Suprapubic skin (tissue), 4 donors: Measurements from ENCODE around the gene VWA3B.

Source experiments
- CTCF ChIP-seq, 2 donors: fragments of 200-600 bp in 1 of 2; fragments of 450-650 bp in 1 of 2; sonication (generic) in 1 of 2; IDR thresholded peaks; one replicate each; pipeline ENCODE4 v1.5.1; 2016 to 2019; ENCODE audit warnings: antibody characterized with exemption in 2 of 2, mild to moderate bottlenecking in 1 of 2, moderate library complexity in 1 of 2
- EP300 ChIP-seq: sonication (generic); formaldehyde crosslinking; IDR thresholded peaks from one replicate; pipeline ENCODE4 v1.6.1; 2017; ENCODE audit warnings: antibody characterized with exemption
- POLR2A ChIP-seq, 2 donors: fragments of 450-650 bp; IDR thresholded peaks; one replicate each; pipeline ENCODE4 v1.6.1; 2017; ENCODE audit warnings: antibody characterized with exemption in 2 of 2, mild to moderate bottlenecking in 2 of 2, moderate library complexity in 2 of 2
- POLR2AphosphoS5 ChIP-seq, 3 donors: sonication (generic); formaldehyde crosslinking; IDR thresholded peaks; one replicate each; pipeline ENCODE4 v1.6.1; 2017; ENCODE audit warnings: antibody characterized with exemption in 3 of 3

- no peak for TF ChIP-seq CTCF (IDR thresholded peaks at IDR 0.05)
- no peak for TF ChIP-seq POLR2A (IDR thresholded peaks at IDR 0.05)
- TF ChIP-seq POLR2AphosphoS5 (IDR thresholded peaks at IDR 0.05), result no peak
- no peak for TF ChIP-seq EP300
These were observed 34.2 kb downstream of the VWA3B start for GRCh38 chr2:98121149-98121548.
